Activated naive CD8-positive, alpha-beta T cell (primary cell): ENCODE measurements around the gene GAREM1.
"Not testable (repeated sequence)": the region's sequence is repeated elsewhere in the genome, so short reads cannot be mapped to it uniquely, and the experiment has no call there.

Experiments
- H3K27ac Mint-ChIP-seq: one replicate; pipeline ENCODE4 v1.8.0; 2021; ENCODE audit warnings: mixed read lengths
- H3K27me3 Mint-ChIP-seq: one replicate; pipeline ENCODE4 v1.8.0; 2021; ENCODE audit warnings: mixed read lengths
- H3K36me3 Mint-ChIP-seq: one replicate; pipeline ENCODE4 v1.8.0; 2021; ENCODE audit warnings: mixed read lengths
- H3K4me1 Mint-ChIP-seq: one replicate; pipeline ENCODE4 v1.8.0; 2021; ENCODE audit warnings: low read depth, mixed read lengths
- H3K4me3 Mint-ChIP-seq: one replicate; pipeline ENCODE4 v1.8.0; 2021; ENCODE audit warnings: mild to moderate bottlenecking, mixed read lengths
- H3K9me3 Mint-ChIP-seq: one replicate; pipeline ENCODE4 v1.8.0; 2021; ENCODE audit warnings: low read depth, mixed read lengths

The GAREM1 gene

DNA sequence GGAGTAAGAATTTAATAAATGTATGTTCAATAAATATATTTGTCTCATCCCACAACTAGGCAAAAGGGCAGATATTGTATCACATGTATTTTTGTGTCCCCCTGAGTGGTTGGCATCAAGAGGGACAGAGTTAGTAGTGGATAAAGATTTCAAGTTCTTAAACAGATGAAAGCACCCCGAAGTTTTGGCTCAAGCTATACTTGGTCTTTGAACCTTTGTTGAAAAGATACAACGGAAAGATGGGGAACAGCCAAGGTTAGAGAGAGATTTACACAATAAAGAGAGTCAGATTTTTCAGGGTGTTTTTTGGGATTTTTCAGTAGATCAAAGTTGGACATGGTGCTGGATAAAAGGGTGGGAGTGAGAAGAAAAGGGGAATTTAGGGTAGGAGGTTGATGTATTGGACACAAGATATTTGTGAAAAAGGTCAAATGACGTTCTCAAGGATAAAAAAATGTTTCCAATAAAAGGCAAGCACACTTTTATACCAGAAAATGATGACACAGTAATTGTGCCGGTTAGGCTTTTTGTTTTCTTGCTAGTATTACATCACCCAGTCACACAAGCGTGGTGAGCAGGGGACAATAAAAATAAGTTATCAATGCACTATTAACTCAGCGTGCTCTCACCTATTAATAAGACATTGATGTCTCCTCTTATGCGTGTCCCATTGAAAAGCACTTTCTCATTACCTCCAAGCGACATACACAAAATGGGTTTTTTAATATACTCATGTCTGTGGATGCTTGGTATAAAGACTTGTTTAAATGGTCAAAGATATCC lies 221.3 kb downstream of the GAREM1 start:
- H3K9me3 Mint-ChIP-seq, result no peaks in the 10 kb centered on the region
- H3K4me3 Mint-ChIP-seq, result no peak overlapping the region
- H3K27me3 Mint-ChIP-seq, result peaks cover 14% of the 10 kb centered on the region
- no peaks in the 10 kb centered on the region for H3K36me3 Mint-ChIP-seq
- H3K27ac Mint-ChIP-seq, result no peak overlapping the region
- no peaks in the 10 kb centered on the region for H3K4me1 Mint-ChIP-seq

- Mint-ChIP-seq H3K27ac (no peak overlapping the region), H3K4me1 (no peaks in the 10 kb centered on the region), H3K4me3 (no peak overlapping the region), H3K27me3 (peaks cover 7% of the 10 kb centered on the region), H3K9me3 (no peaks in the 10 kb centered on the region), H3K36me3 (no peaks in the 10 kb centered on the region)
These were observed 225.8 kb downstream of the GAREM1 start for GRCh38 chr18:32244881-32245280.

- no peak overlapping the region for H3K4me3 Mint-ChIP-seq
- H3K4me1 Mint-ChIP-seq, result no peaks in the 10 kb centered on the region
- H3K9me3 Mint-ChIP-seq, result no peaks in the 10 kb centered on the region
- H3K36me3 Mint-ChIP-seq, result no peaks in the 10 kb centered on the region
- peaks cover 3% of the 10 kb centered on the region for H3K27me3 Mint-ChIP-seq
- H3K27ac Mint-ChIP-seq, result no peak overlapping the region
These were observed 227.3 kb downstream of the GAREM1 start for GRCh38 chr18:32243358-32243757.

DNA sequence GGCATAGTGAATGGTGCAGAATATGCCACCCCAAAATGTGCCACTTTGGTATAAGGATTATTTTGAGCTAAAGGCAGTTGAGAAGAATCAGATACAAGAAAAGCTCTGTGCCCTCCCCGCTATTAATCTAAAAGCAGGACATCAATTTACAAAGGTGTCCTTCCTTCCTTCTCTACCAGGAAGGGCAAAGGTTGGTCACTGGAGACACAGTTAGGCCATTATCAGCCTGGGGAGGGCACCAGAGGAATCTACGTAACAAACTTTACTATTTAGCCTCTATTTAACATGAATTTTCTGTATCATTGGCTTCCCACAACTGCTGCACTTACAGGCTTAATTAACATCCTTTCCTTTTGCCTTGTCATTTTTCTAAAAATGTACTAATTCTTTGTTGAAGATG lies 228.3 kb downstream of the GAREM1 start:
- Mint-ChIP-seq H3K27ac (no peak overlapping the region), H3K36me3 (no peaks in the 10 kb centered on the region), H3K4me3 (no peak overlapping the region), H3K27me3 (peaks cover 4% of the 10 kb centered on the region), H3K4me1 (no peaks in the 10 kb centered on the region), H3K9me3 (no peaks in the 10 kb centered on the region)

GRCh38 chr18:32238635-32239268 lies 231.9 kb downstream of the GAREM1 start:
- Mint-ChIP-seq H3K9me3 (no peaks in the 10 kb centered on the region), H3K4me3 (no peak overlapping the region), H3K27ac (no peak overlapping the region), H3K36me3 (no peaks in the 10 kb centered on the region), H3K4me1 (no peaks in the 10 kb centered on the region), H3K27me3 (peaks cover 6% of the 10 kb centered on the region)

DNA sequence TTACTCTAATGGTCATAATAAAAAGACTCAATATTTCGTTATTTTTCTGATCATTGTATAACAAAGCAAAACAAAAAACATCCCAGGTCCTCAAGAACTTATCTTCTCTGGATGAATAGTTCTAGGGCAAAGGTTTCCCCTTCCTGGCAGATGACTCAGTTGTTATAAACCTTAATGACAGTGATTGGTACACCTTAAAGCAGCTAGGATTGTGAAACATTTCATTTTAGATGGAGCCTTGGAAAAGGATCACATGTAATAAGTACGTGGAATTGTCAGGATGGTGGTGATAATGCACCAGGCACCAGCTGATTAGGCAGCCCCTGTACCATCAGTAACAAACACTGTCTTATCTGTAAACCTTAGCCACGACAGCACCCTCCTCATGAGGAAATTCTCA lies 233.6 kb downstream of the GAREM1 start:
- Mint-ChIP-seq H3K9me3 (no peaks in the 10 kb centered on the region), H3K4me3 (no peak overlapping the region), H3K36me3 (no peaks in the 10 kb centered on the region), H3K4me1 (no peaks in the 10 kb centered on the region), H3K27me3 (peaks cover 6% of the 10 kb centered on the region), H3K27ac (no peak overlapping the region)

DNA sequence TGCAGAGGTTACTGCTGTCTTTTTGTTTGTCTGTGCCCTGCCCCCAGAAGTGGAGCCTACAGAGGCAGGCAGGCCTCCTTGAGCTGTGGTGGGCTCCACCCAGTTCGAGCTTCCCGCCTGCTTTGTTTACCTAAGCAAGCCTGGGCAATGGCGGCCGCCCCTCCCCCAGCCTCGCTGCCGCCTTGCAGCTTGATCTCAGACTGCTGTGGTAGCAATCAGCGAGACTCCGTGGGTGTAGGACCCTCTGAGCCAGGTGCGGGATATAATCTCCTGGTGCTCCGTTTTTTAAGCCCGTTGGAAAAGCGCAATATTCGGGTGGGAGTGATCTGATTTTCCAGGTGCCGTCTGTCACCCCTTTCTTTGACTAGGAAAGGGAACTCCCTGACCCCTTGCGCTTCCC lies 237.3 kb downstream of the GAREM1 start:
- H3K4me3 Mint-ChIP-seq, H3K27me3 Mint-ChIP-seq, H3K36me3 Mint-ChIP-seq, H3K27ac Mint-ChIP-seq, H3K9me3 Mint-ChIP-seq, H3K4me1 Mint-ChIP-seq: not testable (repeated sequence)

- H3K4me3 Mint-ChIP-seq, result no peak overlapping the region
- H3K27ac Mint-ChIP-seq, result no peak overlapping the region
- H3K27me3 Mint-ChIP-seq, result no peaks in the 10 kb centered on the region
- no peaks in the 10 kb centered on the region for H3K36me3 Mint-ChIP-seq
- no peaks in the 10 kb centered on the region for H3K4me1 Mint-ChIP-seq
- H3K9me3 Mint-ChIP-seq, result no peaks in the 10 kb centered on the region
These were observed 251.2 kb downstream of the GAREM1 start for GRCh38 chr18:32219431-32220018.

GRCh38 chr18:32216390-32216789 lies 254.3 kb downstream of the GAREM1 start:
- H3K27ac Mint-ChIP-seq, result no peak overlapping the region
- no peaks in the 10 kb centered on the region for H3K27me3 Mint-ChIP-seq
- H3K4me3 Mint-ChIP-seq, result no peak overlapping the region
- H3K9me3 Mint-ChIP-seq, result no peaks in the 10 kb centered on the region
- no peaks in the 10 kb centered on the region for H3K4me1 Mint-ChIP-seq
- no peaks in the 10 kb centered on the region for H3K36me3 Mint-ChIP-seq

GRCh38 chr18:32213693-32214092 lies 257.0 kb downstream of the GAREM1 start:
- Mint-ChIP-seq H3K36me3 (no peaks in the 10 kb centered on the region), H3K27ac (no peak overlapping the region), H3K4me1 (no peaks in the 10 kb centered on the region), H3K4me3 (no peak overlapping the region), H3K9me3 (no peaks in the 10 kb centered on the region), H3K27me3 (no peaks in the 10 kb centered on the region)
